Measurements from ENCODE around the gene HNRNPU. TPM values are rescaled to one million over a fixed set of nuclear protein-coding genes. Genes with fewer than 3 reads are reported as not detected.

The HNRNPU gene
- polyA plus RNA-seq, 1 experiment: 262 TPM

GRCh38 chr1:244813327-244813726 is 51.0 kb downstream of the HNRNPU start:
- peaks cover 2% of the 10 kb centered on the region for H3K27me3 ChIP-seq (ENCODE audit: control insufficient read depth, insufficient read depth, low read length)
- no peak for DNase-seq (ENCODE audit: low read depth, low spot score)
- ChIA-PET CTCF (interaction anchor here (0.9 to 1.1 kb wide), 3 partner anchors 13 to 229 kb away, joined by 4 to 5 read pairs (median 4); no protein-coding TSS in a partner anchor), POLR2A (no interaction called here)
- peaks cover 3% of the 10 kb centered on the region; the same call in 1 of the 2 replicates for H3K9me3 ChIP-seq (ENCODE audit: control insufficient read depth, insufficient read depth, low read length)
- no peak overlapping the region for H3K27ac ChIP-seq (ENCODE audit: low read depth, low read length)
- no peak overlapping the region for H3K4me3 ChIP-seq (ENCODE audit: low read depth, low read length)
- TF ChIP-seq, protein P1, sequence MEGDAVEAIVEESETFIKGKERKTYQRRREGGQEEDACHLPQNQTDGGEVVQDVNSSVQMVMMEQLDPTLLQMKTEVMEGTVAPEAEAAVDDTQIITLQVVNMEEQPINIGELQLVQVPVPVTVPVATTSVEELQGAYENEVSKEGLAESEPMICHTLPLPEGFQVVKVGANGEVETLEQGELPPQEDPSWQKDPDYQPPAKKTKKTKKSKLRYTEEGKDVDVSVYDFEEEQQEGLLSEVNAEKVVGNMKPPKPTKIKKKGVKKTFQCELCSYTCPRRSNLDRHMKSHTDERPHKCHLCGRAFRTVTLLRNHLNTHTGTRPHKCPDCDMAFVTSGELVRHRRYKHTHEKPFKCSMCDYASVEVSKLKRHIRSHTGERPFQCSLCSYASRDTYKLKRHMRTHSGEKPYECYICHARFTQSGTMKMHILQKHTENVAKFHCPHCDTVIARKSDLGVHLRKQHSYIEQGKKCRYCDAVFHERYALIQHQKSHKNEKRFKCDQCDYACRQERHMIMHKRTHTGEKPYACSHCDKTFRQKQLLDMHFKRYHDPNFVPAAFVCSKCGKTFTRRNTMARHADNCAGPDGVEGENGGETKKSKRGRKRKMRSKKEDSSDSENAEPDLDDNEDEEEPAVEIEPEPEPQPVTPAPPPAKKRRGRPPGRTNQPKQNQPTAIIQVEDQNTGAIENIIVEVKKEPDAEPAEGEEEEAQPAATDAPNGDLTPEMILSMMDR (IDR thresholded peaks at IDR 0.05; ENCODE audit: low read depth, low read length): no peak

DNA sequence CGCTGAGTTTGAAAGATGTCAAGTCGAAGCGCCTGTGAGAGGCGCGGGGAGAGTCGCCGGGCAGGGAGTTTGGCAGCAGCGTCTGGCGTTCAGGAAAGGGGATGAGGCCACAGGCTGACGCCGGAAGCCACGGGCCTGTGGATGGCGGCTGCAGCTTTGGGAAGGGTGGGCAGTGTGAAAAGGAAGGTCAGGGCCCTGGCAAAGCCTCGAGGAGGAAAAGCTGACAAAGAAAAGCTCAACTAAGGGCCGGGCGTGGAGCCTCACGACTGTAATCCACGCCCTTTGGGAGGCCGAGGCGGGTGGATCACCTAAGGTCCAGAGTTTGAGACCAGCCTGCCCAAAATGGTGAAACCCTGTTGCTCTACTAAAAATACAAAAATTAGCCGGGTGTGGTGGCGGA is 54.1 kb downstream of the HNRNPU start:
- POLR2A ChIA-PET: no interaction called here
- CTCF ChIA-PET: interaction anchor here (0.9 kb wide), 1 partner anchor 9 kb away, joined by 3 read pairs; no protein-coding TSS in a partner anchor
- H3K27me3 ChIP-seq (ENCODE audit: control insufficient read depth, insufficient read depth, low read length): peaks cover 2% of the 10 kb centered on the region
- TF ChIP-seq, protein P1 (IDR thresholded peaks at IDR 0.05; ENCODE audit: low read depth, low read length): no peak
- H3K9me3 ChIP-seq (ENCODE audit: control insufficient read depth, insufficient read depth, low read length): peaks cover 3% of the 10 kb centered on the region; the same call in 1 of the 2 replicates
- no peak overlapping the region for H3K4me3 ChIP-seq (ENCODE audit: low read depth, low read length)
- no peak overlapping the region for H3K27ac ChIP-seq (ENCODE audit: low read depth, low read length)
- DNase-seq (ENCODE audit: low read depth, low spot score): no peak

DNA sequence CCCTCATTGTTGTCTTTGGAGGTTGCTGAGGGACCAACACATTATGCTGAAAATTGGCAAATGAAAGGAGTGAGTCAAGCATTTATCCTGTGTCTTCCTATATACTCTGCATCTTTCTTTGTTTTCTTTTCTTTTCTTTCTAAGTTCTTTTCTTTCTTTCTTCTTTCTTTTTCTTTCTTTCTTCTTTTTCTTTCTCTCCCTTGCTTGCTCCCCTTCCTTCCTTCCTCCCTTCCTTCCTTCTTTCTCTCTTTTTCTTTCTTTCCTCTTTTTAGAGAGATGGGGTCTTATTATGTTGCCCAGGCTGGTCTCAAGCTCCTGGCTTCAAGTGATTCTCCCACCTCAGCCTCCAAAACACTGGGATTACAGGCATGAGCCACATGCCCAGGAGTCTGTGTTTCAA is 57.2 kb downstream of the HNRNPU start:
- TF ChIP-seq, protein P1 (IDR thresholded peaks at IDR 0.05; ENCODE audit: low read depth, low read length): no peak
- POLR2A ChIA-PET: no interaction called here
- no peak overlapping the region for H3K4me3 ChIP-seq (ENCODE audit: low read depth, low read length)
- no peak overlapping the region for H3K27ac ChIP-seq (ENCODE audit: low read depth, low read length)
- no peaks in the 10 kb centered on the region for H3K27me3 ChIP-seq (ENCODE audit: control insufficient read depth, insufficient read depth, low read length)
- no peak for DNase-seq (ENCODE audit: low read depth, low spot score)
- peaks cover 3% of the 10 kb centered on the region; the same call in 1 of the 2 replicates for H3K9me3 ChIP-seq (ENCODE audit: control insufficient read depth, insufficient read depth, low read length)
- CTCF ChIA-PET: interaction anchor here (0.6 to 1.2 kb wide), 3 partner anchors 203 to 1330 kb away, joined by 3 to 5 read pairs (median 5); no protein-coding TSS in a partner anchor

DNA sequence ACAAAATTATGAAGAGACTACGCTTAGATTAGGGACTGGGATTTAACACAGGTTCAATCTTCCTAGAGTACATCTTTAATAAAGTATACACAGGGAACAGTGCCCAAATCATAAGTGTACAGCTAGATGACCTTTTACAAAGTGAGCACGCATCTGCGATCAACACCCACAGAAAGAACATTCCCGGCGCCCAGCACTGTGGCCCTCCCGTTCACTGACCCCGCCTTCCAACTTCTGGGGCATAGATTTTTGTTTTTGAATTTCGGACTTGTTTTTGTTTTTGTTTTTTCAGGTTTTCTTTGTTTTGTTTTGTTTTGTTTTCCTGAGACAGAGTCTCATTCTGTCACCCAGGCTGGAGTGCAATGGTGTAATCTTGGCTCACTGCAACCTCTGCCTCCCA is 59.5 kb downstream of the HNRNPU start:
- Histone ChIP-seq H3K27ac (ENCODE audit: low read depth, low read length) (no peak overlapping the region), H3K9me3 (ENCODE audit: control insufficient read depth, insufficient read depth, low read length) (no peaks in the 10 kb centered on the region), H3K27me3 (ENCODE audit: control insufficient read depth, insufficient read depth, low read length) (no peaks in the 10 kb centered on the region), H3K4me3 (ENCODE audit: low read depth, low read length) (no peak overlapping the region)
- DNase-seq (ENCODE audit: low read depth, low spot score): no peak
- POLR2A ChIA-PET: no interaction called here
- TF ChIP-seq, protein P1 (IDR thresholded peaks at IDR 0.05; ENCODE audit: low read depth, low read length): no peak
- CTCF ChIA-PET: no interaction called here

DNA sequence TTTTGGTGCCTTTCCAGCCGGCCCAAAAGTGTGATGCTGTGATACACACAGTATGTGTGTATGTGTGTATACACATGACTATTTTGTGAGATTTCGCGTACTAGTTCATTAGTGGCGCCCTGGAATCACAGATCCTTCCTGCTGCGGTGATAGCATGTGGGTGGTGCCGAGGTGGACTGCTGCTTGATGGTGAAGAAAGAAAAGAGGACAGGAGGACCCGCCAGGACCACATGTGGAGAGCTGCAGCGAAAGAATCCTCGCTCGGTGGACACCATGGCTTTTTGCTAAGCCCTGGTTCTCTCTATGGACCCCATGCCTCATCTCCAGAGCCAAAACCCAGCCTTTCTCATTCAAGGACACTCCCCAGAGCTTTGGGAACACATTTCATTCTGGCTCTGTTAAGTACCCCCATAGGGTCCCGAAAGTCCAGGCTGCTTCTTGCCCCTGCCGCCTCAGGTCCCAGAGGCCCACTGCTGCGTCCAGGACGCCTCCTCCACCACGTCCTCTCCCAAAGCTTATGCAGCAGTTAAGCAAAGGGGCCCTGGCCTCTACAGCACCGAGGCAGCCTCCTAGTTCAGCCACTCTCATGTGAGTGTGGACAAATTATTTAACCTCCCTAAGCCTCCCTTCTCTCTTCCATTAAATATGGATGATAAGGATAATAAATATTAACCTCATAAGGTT is 61.6 kb downstream of the HNRNPU start:
- DNase-seq (ENCODE audit: low read depth, low spot score): no peak
- no peak overlapping the region for H3K27ac ChIP-seq (ENCODE audit: low read depth, low read length)
- no peak overlapping the region for H3K4me3 ChIP-seq (ENCODE audit: low read depth, low read length)
- H3K9me3 ChIP-seq (ENCODE audit: control insufficient read depth, insufficient read depth, low read length): no peaks in the 10 kb centered on the region
- POLR2A ChIA-PET: no interaction called here
- no peaks in the 10 kb centered on the region for H3K27me3 ChIP-seq (ENCODE audit: control insufficient read depth, insufficient read depth, low read length)
- CTCF ChIA-PET: interaction anchor here (2.3 to 2.6 kb wide), 2 partner anchors 198 to 239 kb away, joined by 24 to 36 read pairs; no protein-coding TSS in a partner anchor
- TF ChIP-seq, protein P1 (IDR thresholded peaks at IDR 0.05; ENCODE audit: low read depth, low read length): no peak
